A673 (cell line): ENCODE results near the gene MEF2C. TPM values are rescaled to one million over a fixed set of nuclear protein-coding genes. Genes with fewer than 3 reads are reported as not detected.

ENCODE experiments used
- BruUV-seq: library from RNA; stranded (reverse); fragments of 400-500 nt; replicated peaks from 2 replicates; lab custom pipeline; 2021; lab: Mats Ljungman, UMichigan
- CTCF ChIA-PET: fragments of 300-600 bp; sonication (Branson Sonifier 250); formaldehyde crosslinking; loops from one replicate; lab custom pipeline; 2022; ENCODE audit warnings: antibody characterized with exemption; lab: Charles Lee
- POLR2A ChIA-PET: fragments of 300-600 bp; sonication (Branson Sonifier 250); formaldehyde crosslinking; loops from one replicate; lab custom pipeline; 2022; ENCODE audit warnings: antibody characterized with exemption; ENCODE audit not compliant: low non-redundant PET; lab: Charles Lee
- DNase-seq: peaks from one replicate; pipeline ENCODE4 v3.0.0-alpha.2; 2015; ENCODE audit warnings: low spot score
- H3K27ac ChIP-seq: fragments of 200-600 bp; sonication (generic); 2 replicates; pipeline ENCODE4 v1.5.1; 2016; ENCODE audit warnings: mixed run types, low read depth, mild to moderate bottlenecking, mixed read lengths, antibody characterized with exemption, low read length; ENCODE audit not compliant: poor library complexity, severe bottlenecking
- H3K27me3 ChIP-seq: fragments of 200-600 bp; sonication (generic); replicated peaks from 2 replicates; pipeline ENCODE4 v1.6.1; 2017; ENCODE audit warnings: mixed run types, low read depth, mild to moderate bottlenecking, mixed read lengths, antibody characterized with exemption, low read length; ENCODE audit not compliant: insufficient read depth, poor library complexity
- H3K36me3 ChIP-seq: fragments of 200-600 bp; sonication (generic); 2 replicates; pipeline ENCODE4 v1.6.1; 2016; ENCODE audit warnings: mixed run types, mild to moderate bottlenecking, mixed read lengths, antibody characterized with exemption, low read length; ENCODE audit not compliant: insufficient read depth, poor library complexity, severe bottlenecking
- H3K4me1 ChIP-seq: fragments of 200-600 bp; sonication (generic); 2 replicates; pipeline ENCODE4 v1.6.1; 2017; ENCODE audit warnings: mixed run types, mild to moderate bottlenecking, mixed read lengths, antibody characterized with exemption, low read length; ENCODE audit not compliant: insufficient read depth, poor library complexity, severe bottlenecking
- H3K4me3 ChIP-seq: fragments of 200-600 bp; sonication (generic); 2 replicates; pipeline ENCODE4 v1.5.1; 2016; ENCODE audit warnings: low read depth, mixed run types, mild to moderate bottlenecking, mixed read lengths, low read length; ENCODE audit not compliant: poor library complexity, severe bottlenecking
- H3K9me3 ChIP-seq: fragments of 200-600 bp; sonication (generic); 2 replicates; pipeline ENCODE4 v1.6.1; 2016; ENCODE audit warnings: mixed run types, low read depth, mild to moderate bottlenecking, mixed read lengths, antibody characterized with exemption, low read length; ENCODE audit not compliant: poor library complexity, severe bottlenecking
- CTCF ChIP-seq: fragments of 300-800, 200-600 bp; sonication (generic); conservative IDR thresholded peaks from 2 replicates; pipeline ENCODE4 v1.5.1; 2017; ENCODE audit warnings: low read depth, mild to moderate bottlenecking, antibody characterized with exemption, low read length, moderate library complexity, mixed read lengths
- EZH2 ChIP-seq: fragments of 200-600 bp; sonication (generic); IDR thresholded peaks from 2 replicates; pipeline ENCODE4 v1.6.1; 2017; ENCODE audit warnings: borderline replicate concordance, low read depth, mild to moderate bottlenecking, mixed read lengths, antibody characterized with exemption, low read length; ENCODE audit not compliant: poor library complexity, severe bottlenecking
- intact Hi-C: fragments of 100-400 bp; cut with micrococcal nuclease; formaldehyde crosslinking; loops from one replicate; pipeline ENCODE4 v1.10.0; 2022; ENCODE audit not compliant: unreplicated experiment
- total RNA-seq: library from RNA; stranded (reverse); gene quantifications from 2 replicates; pipeline ENCODE4 v1.2.3, GENCODE V29; 2021

The MEF2C gene
- total RNA-seq, 1 experiment from 2014 or later: 2.0 TPM

GRCh38 chr5:88743231-88743834, 139.7 kb downstream of the MEF2C start:
- POLR2A ChIA-PET: no interaction called here
- Histone ChIP-seq H3K27ac (no peak overlapping the region), H3K27me3 (no peaks in the 10 kb centered on the region), H3K9me3 (no peaks in the 10 kb centered on the region), H3K4me3 (no peak overlapping the region), H3K36me3 (no peaks in the 10 kb centered on the region), H3K4me1 (no peaks in the 10 kb centered on the region)
- intact Hi-C loops: no loop called here
- no TSS peak for BruUV-seq
- CTCF ChIA-PET: no interaction called here
- no peak for DNase-seq
- TF ChIP-seq CTCF (no peak), EZH2 (no peak)

- CTCF ChIA-PET: no interaction called here
- Histone ChIP-seq H3K27me3 (no peaks in the 10 kb centered on the region), H3K4me3 (no peak overlapping the region), H3K9me3 (no peaks in the 10 kb centered on the region), H3K36me3 (no peaks in the 10 kb centered on the region), H3K4me1 (no peaks in the 10 kb centered on the region), H3K27ac (no peak overlapping the region)
- POLR2A ChIA-PET: no interaction called here
- intact Hi-C loops: no loop called here
- no peak for DNase-seq
- TF ChIP-seq CTCF (no peak), EZH2 (no peak)
- BruUV-seq: no TSS peak
These were observed 141.0 kb downstream of the MEF2C start for GRCh38 chr5:88741964-88742363.

- TF ChIP-seq EZH2: no peak
- no peak for TF ChIP-seq CTCF
- H3K4me1 ChIP-seq: no peaks in the 10 kb centered on the region
- H3K27ac ChIP-seq: no peak overlapping the region
- no peaks in the 10 kb centered on the region for H3K36me3 ChIP-seq
- DNase-seq: no peak
- ChIA-PET POLR2A (no interaction called here), CTCF (no interaction called here)
- H3K9me3 ChIP-seq: no peaks in the 10 kb centered on the region
- no peaks in the 10 kb centered on the region for H3K27me3 ChIP-seq
- H3K4me3 ChIP-seq: no peak overlapping the region
- intact Hi-C loops: no loop called here
- no TSS peak for BruUV-seq
These were observed 142.3 kb downstream of the MEF2C start for GRCh38 chr5:88740604-88741185.
